ENCODE results near the gene SASH1. TPM values are rescaled to one million over a fixed set of nuclear protein-coding genes. Genes with fewer than 3 reads are reported as not detected.
A peak's percentile ranks its signal among the peaks of the same experiment; 100 is the strongest.

SASH1 gene
- total RNA-seq, 1 experiment from 2014 or later, result 19.2 TPM

DNA sequence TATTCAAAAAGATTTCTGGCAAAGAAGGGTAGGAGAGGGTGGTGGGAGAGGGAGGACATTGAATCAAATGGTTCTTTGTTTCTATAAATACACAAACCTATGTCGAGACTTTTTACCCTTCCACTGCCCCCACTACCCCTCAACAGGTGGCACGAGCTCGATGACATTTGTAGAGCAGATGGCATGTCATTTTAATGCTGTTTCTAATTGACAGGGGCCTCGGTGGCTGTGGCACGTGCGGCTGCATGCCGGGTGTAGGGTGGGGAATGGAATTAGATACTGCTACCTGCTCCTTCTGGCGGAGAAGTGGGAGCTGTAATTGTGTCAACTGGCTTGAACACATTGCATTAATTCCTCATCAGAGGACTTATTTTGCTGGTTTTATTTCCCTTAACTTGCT is 29.1 kb upstream of the SASH1 start:
- POLR2A ChIA-PET (ENCODE audit: low non-redundant PET), result no interaction called here
- TF ChIP-seq, protein P1, sequence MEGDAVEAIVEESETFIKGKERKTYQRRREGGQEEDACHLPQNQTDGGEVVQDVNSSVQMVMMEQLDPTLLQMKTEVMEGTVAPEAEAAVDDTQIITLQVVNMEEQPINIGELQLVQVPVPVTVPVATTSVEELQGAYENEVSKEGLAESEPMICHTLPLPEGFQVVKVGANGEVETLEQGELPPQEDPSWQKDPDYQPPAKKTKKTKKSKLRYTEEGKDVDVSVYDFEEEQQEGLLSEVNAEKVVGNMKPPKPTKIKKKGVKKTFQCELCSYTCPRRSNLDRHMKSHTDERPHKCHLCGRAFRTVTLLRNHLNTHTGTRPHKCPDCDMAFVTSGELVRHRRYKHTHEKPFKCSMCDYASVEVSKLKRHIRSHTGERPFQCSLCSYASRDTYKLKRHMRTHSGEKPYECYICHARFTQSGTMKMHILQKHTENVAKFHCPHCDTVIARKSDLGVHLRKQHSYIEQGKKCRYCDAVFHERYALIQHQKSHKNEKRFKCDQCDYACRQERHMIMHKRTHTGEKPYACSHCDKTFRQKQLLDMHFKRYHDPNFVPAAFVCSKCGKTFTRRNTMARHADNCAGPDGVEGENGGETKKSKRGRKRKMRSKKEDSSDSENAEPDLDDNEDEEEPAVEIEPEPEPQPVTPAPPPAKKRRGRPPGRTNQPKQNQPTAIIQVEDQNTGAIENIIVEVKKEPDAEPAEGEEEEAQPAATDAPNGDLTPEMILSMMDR (conservative IDR thresholded peaks at IDR 0.05; ENCODE audit: low read depth, low read length), result no peak
- no peak for TF ChIP-seq EZH2 (IDR thresholded peaks at IDR 0.05; ENCODE audit: borderline replicate concordance, low read depth, low read length, poor library complexity, severe bottlenecking)
- no peak overlapping the region for H3K27ac ChIP-seq (ENCODE audit: low read depth, low read length, poor library complexity, severe bottlenecking)
- H3K27me3 ChIP-seq (replicated peaks; ENCODE audit: insufficient read depth, low read depth, low read length, poor library complexity), result no peaks in the 10 kb centered on the region
- H3K4me1 ChIP-seq (ENCODE audit: insufficient read depth, low read length, poor library complexity, severe bottlenecking), result peaks cover 7% of the 10 kb centered on the region
- intact Hi-C loops (cut with micrococcal nuclease; ENCODE audit: unreplicated experiment), result no loop called here
- BruUV-seq (replicated peaks), result no TSS peak
- CTCF ChIA-PET, result no interaction called here
- H3K9me3 ChIP-seq (ENCODE audit: low read depth, low read length, poor library complexity, severe bottlenecking), result no peaks in the 10 kb centered on the region
- H3K36me3 ChIP-seq (ENCODE audit: insufficient read depth, low read length, poor library complexity, severe bottlenecking), result no peaks in the 10 kb centered on the region
- H3K4me3 ChIP-seq (ENCODE audit: low read depth, low read length, poor library complexity, severe bottlenecking), result no peak overlapping the region
- DNase-seq (ENCODE audit: low spot score), result no peak

DNA sequence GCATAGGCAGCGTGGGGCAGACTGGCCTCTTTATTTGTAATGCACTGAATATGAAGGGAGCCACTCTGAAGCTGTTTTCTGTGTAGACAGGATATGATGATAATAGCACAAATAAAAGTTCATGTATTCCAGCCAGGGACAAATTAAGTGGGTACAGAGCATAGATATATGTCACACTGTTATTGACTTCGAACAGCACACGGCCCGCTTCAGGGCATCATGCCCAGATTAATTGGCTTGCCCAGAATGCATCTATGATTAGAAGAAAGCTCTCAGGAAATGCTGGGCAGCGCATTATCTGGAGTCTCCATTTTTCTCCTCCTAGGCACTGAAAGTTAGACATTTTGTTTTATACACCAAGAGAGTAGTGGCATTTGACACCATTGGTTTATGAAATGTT is 26.3 kb upstream of the SASH1 start:
- intact Hi-C loops (cut with micrococcal nuclease; ENCODE audit: unreplicated experiment), result no loop called here
- H3K36me3 ChIP-seq (ENCODE audit: insufficient read depth, low read length, poor library complexity, severe bottlenecking), result no peaks in the 10 kb centered on the region
- no peaks in the 10 kb centered on the region for H3K9me3 ChIP-seq (ENCODE audit: low read depth, low read length, poor library complexity, severe bottlenecking)
- peak; percentile 38 for DNase-seq (ENCODE audit: low spot score)
- no TSS peak for BruUV-seq (replicated peaks)
- H3K27me3 ChIP-seq (replicated peaks; ENCODE audit: insufficient read depth, low read depth, low read length, poor library complexity), result no peaks in the 10 kb centered on the region
- CTCF ChIA-PET, result no interaction called here
- POLR2A ChIA-PET (ENCODE audit: low non-redundant PET), result no interaction called here
- H3K27ac ChIP-seq (ENCODE audit: low read depth, low read length, poor library complexity, severe bottlenecking), result no peak overlapping the region
- TF ChIP-seq, protein P1 (conservative IDR thresholded peaks at IDR 0.05; ENCODE audit: low read depth, low read length), result no peak
- no peak for TF ChIP-seq EZH2 (IDR thresholded peaks at IDR 0.05; ENCODE audit: borderline replicate concordance, low read depth, low read length, poor library complexity, severe bottlenecking)
- H3K4me1 ChIP-seq (ENCODE audit: insufficient read depth, low read length, poor library complexity, severe bottlenecking), result peaks cover 7% of the 10 kb centered on the region
- H3K4me3 ChIP-seq (ENCODE audit: low read depth, low read length, poor library complexity, severe bottlenecking), result no peak overlapping the region

DNA sequence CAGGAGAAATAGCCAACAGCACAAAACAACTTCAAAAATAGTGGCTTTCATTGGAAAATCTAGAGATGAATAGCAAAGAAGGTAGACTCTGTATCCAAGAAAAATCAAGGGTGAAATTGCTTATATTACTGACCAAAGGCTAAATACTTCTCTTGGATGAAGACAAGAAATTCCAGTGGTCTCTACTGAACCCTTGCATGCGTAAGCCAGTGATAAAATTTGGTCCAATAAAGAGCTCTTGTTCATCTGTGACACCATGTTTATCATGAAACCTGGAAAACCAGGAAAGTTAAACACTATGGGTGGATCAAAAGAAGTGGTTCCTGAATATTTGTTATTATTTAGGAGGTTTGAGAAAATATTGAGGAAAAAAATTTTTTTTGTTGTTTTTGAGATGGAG is 25.6 kb upstream of the SASH1 start:
- Histone ChIP-seq H3K27me3 (replicated peaks; ENCODE audit: insufficient read depth, low read depth, low read length, poor library complexity) (no peaks in the 10 kb centered on the region), H3K27ac (ENCODE audit: low read depth, low read length, poor library complexity, severe bottlenecking) (no peak overlapping the region), H3K4me1 (ENCODE audit: insufficient read depth, low read length, poor library complexity, severe bottlenecking) (peaks cover 7% of the 10 kb centered on the region), H3K36me3 (ENCODE audit: insufficient read depth, low read length, poor library complexity, severe bottlenecking) (no peaks in the 10 kb centered on the region), H3K4me3 (ENCODE audit: low read depth, low read length, poor library complexity, severe bottlenecking) (no peak overlapping the region), H3K9me3 (ENCODE audit: low read depth, low read length, poor library complexity, severe bottlenecking) (no peaks in the 10 kb centered on the region)
- no peak for DNase-seq (ENCODE audit: low spot score)
- CTCF ChIA-PET, result no interaction called here
- POLR2A ChIA-PET (ENCODE audit: low non-redundant PET), result no interaction called here
- intact Hi-C loops (cut with micrococcal nuclease; ENCODE audit: unreplicated experiment), result no loop called here
- TF ChIP-seq EZH2 (IDR thresholded peaks at IDR 0.05; ENCODE audit: borderline replicate concordance, low read depth, low read length, poor library complexity, severe bottlenecking), result no peak
- TF ChIP-seq, protein P1 (conservative IDR thresholded peaks at IDR 0.05; ENCODE audit: low read depth, low read length), result no peak
- no TSS peak for BruUV-seq (replicated peaks)

Measured in A673 (cell line).